ENCODE results near the gene ENC1.

Gene ENC1

GRCh38 chr5:74599148-74599547 lies 41.4 kb downstream of the ENC1 start:
- DNase-seq: no peak

GRCh38 chr5:74598731-74599130 lies 41.8 kb downstream of the ENC1 start:
- DNase-seq: no peak

GRCh38 chr5:74596927-74597326 lies 43.6 kb downstream of the ENC1 start:
- DNase-seq: no peak

- no peak for DNase-seq
Observed at GRCh38 chr5:74595143-74595925, 45.2 kb downstream of the ENC1 start.

- no peak for DNase-seq
Observed at GRCh38 chr5:74594137-74595040, 46.1 kb downstream of the ENC1 start.

- DNase-seq: no peak
Observed at GRCh38 chr5:74589204-74590056, 51.1 kb downstream of the ENC1 start.

GRCh38 chr5:74588415-74588814 lies 52.1 kb downstream of the ENC1 start:
- no peak for DNase-seq

GRCh38 chr5:74587890-74588289 lies 52.6 kb downstream of the ENC1 start:
- no peak for DNase-seq

- no peak for DNase-seq
Observed at GRCh38 chr5:74587300-74587699, 53.2 kb downstream of the ENC1 start.

- DNase-seq: no peak
Observed at GRCh38 chr5:74586856-74587255, 53.7 kb downstream of the ENC1 start.

GRCh38 chr5:74582853-74583252 lies 57.7 kb downstream of the ENC1 start:
- DNase-seq: no peak

GRCh38 chr5:74581988-74582365 lies 58.6 kb downstream of the ENC1 start:
- no peak for DNase-seq

GRCh38 chr5:74580729-74581109 lies 59.8 kb downstream of the ENC1 start:
- no peak for DNase-seq

GRCh38 chr5:74579215-74579614 lies 61.3 kb downstream of the ENC1 start:
- DNase-seq: no peak

GRCh38 chr5:74578356-74579044 lies 62.0 kb downstream of the ENC1 start:
- no peak for DNase-seq
